GM21367 (cell line): ENCODE measurements around the gene C1orf167.

Experiments used
- ATAC-seq: cut with Tn5 transposase; IDR thresholded peaks from one replicate; pipeline ENCODE4 v1.9.1; 2021; ENCODE audit not compliant: unreplicated experiment

The C1orf167 gene

DNA sequence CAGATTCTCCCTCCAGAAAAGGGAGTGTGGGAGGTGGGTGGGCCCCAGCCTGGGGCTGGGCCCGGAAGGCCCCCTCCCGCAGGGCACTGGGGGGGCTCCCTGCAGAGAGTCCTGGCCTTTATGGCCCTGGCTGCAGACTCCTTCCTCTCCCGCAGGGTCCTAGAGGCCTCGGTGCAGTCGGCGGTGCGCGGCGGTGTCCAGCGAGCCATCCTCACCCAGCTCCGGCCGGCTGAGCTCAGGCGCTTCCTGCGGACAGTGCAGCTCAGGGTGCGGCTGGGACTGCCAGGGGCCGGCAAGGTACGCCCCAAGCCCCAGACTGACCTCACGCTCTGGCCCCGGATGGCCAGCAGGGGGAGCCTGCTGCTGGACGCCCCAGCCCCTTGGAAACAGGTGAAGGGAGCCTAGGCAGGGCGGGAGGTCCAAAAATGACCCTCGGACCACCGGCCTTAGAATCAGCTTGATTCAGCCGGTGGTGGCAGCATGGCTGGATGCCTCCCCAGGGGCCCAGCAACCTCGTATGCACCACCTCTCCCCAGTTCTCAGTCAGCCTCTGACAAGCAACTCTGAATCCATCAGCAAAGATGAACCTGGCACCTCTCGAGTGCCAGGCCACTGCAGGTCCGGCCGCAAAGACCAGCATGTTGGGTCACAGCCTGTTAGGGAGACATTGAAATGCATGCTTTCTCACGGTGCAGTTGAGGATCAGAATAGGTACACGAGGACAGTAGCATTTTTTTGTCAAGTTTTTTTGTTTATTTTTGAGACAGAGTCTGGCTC is 23.2 kb downstream of the C1orf167 start:
- ATAC-seq: no peak

DNA sequence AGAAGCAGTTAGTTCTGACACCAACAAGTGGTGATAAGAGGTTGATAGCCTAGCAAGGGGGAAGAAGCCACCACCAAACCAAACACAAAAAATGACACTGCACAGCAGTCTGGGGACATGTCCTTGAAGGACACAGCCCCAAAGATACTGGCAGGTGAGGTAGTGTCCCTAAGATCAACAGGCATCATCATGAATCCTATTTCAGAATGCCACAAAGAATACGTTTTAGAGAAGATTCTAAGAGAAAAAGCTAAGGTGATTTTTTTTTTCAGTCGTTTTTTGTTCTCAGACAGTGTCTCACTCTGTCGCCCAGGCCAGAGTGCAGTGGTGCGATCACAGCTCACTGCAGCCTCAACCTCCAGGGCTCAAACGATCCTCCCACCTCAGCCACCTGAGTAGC is 24.2 kb downstream of the C1orf167 start:
- ATAC-seq: no peak

DNA sequence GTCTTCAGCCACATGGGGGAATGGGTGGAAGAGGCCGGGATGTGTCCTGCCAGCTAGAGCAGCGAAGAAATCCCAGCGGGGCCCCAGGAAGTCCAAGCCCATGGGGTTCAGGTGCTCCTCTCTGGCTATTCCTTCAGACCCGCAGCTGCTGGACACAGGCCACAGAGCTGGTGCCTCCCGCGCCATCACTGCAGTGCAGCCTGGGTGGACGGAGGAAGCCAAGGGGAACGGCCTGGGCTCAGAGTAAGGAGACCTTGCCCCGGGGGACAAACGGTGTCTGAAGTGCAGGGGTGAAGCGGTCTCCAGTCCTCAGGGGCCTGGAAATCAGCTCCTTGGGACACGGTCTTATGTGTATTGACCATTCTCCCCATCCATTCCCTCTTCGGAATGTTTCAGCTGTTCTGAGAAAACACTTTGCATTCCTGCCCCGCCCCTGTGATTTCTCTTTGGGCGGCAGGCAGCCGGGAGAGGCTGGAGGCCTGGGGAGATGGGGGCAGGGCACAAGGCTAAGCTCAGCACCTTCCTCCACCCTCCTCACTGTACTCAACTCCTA is 25.3 kb downstream of the C1orf167 start:
- ATAC-seq: no peak

DNA sequence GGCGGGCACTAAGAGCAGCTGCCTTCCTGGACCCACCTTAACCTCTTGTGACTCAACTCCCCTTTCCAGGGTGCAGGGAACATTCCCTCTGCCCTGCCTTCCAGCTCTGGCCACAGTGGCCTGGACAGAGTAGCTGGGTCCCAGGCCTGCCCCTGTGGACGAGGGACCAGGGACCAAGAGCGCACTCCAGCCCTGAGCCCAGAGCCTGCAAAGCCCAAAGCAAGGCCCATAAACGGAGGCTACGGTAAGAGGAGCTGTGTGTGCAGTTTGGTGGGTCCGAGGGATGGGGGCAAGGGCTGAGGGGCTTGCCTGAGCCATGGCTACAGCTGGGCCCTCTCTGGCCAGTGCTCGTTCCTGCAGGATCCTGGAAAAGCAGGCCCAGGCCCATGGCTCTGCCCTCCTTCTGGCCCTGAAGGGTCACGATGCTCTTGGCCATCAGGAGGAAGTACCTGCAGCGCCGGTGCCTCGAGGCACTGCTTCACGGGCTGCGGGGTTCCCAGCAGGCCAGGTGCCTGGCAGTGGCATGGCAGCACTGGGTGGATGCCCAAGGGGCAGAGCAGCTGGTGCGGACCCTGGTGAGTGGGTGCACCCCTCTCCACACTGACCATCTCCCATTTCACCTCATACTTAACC is 25.9 kb downstream of the C1orf167 start:
- no peak for ATAC-seq

DNA sequence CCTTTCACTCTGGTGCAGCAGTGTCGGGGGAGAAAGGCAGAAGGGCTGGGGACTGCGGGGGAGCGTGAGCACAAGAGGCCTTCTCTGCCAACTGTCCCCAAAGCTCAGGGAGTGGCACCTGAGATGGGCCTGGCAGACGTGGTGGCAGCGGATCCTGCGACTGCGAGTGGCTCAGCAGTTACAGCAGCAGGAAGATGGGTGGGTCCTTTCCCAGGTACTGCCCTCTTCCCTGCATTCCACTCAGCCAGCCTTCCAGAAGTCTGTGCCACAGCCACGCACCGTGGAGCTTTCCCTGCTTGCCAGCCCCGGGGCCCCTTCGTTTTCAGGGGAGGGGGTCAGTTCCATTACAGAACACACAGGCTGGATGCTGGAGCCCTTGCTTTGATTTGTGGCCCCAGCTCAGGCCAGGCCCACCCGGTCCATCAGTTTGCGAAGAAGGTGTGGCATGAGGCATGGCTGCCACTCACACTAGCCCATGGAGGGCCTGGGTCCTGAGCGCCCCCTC is 26.6 kb downstream of the C1orf167 start:
- no peak for ATAC-seq

GRCh38 chr1:11789126-11790067 is 27.4 kb downstream of the C1orf167 start:
- ATAC-seq: no peak

DNA sequence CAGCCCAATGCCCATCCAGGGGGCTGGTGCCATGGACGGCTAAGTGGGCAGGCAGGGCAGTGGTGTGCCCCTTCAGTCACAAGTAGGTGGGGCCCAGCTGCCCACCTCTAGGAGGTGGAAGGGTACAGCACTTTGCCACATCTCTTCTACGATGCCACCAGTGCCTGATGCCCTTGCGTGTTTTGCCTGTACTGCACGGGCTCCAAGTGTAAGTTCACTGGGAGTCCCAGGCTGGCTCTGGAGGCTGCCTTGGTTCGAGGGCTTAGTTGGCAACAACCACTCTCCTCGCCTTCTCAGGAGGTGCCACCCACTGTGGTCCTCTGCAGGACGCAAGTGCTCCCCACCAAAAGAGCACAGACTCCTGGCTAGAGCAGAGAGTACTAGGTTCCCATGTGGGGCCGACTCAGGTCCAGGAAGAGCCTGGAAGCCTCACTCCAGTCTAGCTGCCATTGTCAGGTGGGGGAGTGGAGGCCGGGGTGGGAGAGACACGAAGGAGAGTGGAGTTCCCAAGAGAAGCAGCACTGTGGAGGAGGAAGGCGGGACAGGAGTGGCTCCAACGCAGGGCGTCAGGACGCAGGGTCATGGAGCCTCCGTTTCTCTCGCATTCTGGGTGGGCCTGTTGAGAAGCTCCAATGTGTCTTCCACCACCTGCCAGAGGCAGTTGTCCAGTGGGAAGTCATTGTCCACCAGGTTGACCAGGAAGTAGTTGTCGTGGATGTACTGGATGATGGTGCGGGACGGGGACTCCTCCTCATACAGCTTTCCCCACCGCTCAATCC is 28.3 kb downstream of the C1orf167 start:
- ATAC-seq: no peak

DNA sequence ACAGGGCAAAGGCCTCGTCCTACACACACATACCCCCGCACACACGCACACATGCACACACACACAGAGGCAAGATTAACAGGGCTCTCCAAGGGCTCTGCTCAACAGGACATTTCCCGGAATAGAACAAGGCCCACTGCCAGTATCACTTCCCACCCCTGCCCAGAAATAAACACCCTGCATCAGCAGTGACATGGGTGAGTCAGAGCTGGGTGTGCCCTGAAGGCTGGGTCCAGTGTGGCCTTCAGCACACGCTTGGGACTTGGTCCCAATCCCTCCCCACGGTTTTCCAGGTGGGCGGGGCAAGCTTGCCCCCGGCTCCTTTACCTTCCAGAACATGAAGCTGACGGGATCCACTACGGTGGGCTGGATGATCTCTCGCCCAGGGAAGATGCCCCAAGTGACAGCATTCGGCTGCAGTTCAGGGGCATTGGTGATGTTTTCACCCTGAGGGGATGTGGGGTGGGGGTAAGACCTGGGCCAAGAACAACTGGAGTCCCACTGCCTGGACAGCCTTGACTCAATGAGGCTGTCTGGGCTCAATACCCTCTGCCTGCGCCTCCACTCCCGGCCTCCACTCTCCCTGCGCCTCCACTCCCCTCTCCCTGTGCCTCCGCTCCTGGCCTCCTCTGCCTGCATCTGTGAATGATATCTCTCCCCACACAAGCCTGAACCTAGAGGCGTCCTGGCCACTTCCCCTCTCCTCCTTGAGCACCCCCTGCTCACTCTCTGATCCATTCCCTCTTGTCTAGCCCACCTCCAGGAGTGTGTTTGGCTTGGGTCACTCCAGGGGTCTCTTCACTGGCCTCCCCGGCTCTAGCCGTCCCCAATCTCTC is 29.1 kb downstream of the C1orf167 start:
- no peak for ATAC-seq

GRCh38 chr1:11792106-11792505 is 30.1 kb downstream of the C1orf167 start:
- no peak for ATAC-seq

GRCh38 chr1:11793819-11794218 is 31.8 kb downstream of the C1orf167 start:
- ATAC-seq: no peak

DNA sequence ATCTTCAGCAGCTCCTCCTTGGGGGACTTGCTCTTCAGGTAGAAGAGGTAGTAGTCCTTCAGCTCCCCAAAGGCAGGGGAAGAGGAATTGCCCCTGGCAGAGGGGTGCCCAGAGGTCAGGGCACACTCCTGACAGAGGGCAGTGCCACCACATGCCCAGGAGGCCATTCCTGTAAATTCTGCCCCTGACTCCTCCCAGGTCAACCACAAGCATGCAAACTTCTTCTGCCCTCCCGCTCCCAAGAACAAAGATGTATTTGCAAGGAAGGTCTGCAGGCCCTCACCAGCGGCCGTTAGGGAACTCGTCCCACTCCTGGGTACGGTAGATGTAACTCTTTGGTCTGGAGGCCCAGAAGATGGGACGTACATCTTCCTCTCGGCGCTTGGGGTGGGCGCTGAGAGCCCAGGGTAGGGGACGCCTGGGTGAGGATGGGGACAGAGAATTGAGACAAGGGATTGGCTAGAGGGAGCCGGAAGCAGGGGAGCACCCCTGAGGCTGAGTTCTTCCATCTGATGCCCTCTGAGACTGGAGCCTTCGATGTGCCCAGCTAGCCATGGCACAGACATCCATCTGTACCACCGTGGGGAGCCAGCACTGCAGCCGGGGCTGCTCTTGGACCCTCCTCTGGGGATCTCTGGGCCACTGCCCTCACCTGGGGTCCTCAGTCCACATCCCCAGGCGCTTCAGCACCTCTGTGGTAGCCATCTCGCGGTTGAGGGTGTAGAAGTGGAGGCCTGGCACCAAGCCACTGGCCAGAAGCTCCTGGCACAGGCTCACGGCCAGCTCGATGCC is 32.6 kb downstream of the C1orf167 start:
- ATAC-seq: no peak

GRCh38 chr1:11795238-11795890 is 33.4 kb downstream of the C1orf167 start:
- ATAC-seq: no peak

GRCh38 chr1:11796036-11796828 is 34.2 kb downstream of the C1orf167 start:
- no peak for ATAC-seq

DNA sequence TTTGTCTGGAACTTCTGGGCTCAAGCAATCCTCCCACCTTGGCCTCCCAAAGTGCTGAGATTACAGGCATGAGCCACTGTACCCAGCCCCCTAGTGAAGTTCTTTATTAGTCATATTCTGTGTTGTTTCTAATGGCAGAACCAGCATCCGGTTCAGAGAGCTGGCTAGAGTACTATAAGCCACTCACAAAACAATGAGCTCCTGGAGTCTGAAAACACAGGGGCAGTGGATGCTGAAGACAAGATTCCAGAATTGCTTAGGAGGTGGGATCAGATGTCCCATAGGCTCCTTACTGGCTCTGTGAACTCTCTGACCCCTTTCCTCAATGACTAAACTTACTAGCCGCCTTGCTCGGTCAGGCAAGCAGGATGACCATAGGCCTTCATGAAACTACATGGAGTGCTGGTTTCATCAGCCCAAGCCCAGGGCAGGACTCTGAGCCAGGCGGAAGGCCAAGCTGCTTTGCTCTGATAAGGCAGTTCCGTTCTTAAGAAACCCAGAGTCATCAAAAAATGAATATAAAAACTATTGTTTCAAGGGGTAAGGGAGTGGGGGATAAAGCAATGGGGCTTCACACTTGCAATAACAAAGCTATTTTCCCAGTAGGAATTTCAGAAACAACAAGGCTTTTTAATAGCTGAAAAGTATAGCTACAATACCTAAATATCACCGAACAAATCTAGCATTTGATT is 35.7 kb downstream of the C1orf167 start:
- no peak for ATAC-seq

DNA sequence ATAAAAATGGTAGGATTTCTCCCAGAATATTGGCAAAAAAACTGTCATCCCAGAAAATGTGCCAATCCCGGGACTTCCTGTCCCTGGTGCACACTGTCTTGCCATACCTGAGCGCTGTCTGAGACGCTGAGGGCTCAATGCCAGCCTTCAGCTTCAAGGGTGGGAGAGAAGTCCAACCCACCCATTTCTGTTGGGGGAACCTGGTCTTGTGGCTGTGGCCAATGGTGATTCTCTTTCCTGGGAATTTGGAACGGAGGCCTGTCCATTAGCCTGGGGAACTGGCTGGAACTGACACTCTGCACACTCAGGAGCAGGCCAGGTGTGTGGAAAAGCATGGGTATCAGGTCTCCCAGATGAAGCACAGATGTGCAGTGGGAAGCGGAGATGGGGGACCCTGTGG is 37.1 kb downstream of the C1orf167 start:
- ATAC-seq: no peak

DNA sequence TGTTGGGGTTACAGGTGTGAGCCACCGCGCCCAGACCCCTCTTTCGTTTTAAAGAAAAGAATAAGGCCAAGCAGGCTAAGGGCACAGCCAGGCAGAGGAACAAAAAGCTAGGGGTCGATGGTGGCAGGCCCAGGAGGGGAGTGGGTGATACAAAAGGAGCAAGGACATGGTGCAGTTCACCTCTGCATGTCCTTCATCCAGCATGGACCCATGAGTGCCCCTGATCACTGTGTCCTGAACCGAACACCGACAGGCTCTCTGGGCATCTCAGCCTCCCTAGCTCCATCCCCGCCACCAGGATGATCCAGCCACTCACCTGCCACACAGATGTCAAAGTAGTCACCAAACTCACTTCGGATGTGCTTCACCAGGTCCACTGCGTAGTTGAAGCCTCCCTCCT is 37.9 kb downstream of the C1orf167 start:
- ATAC-seq: no peak

DNA sequence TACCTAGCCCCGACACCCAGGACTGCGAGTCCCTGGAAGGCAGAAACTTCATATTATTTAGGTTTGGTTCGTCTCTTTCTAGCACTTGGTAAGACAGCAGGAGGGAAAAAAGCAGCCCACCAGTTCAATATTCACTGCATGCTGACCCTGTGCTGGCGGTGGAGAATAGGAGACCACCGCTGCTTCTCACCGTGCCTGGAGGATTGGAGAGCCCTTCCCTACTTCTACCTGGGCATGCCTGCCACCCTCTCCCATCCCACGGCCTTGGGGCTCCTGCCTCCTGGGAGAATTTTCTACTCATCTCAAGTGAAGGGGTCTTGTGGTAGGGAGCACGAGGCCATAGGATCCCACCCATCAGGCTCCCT is 38.4 kb downstream of the C1orf167 start:
- no peak for ATAC-seq
